GM18867 (cell line): ENCODE results near the gene ARHGEF26.

ENCODE experiments used
- ATAC-seq: cut with Tn5 transposase; IDR thresholded peaks from one replicate; pipeline ENCODE4 v1.9.1; 2021; ENCODE audit warnings: mild to moderate bottlenecking, moderate library complexity; ENCODE audit not compliant: unreplicated experiment

The ARHGEF26 gene

GRCh38 chr3:154195620-154196356 lies 74.6 kb downstream of the ARHGEF26 start:
- ATAC-seq, result peak; percentile 92

GRCh38 chr3:154197751-154198150 lies 76.6 kb downstream of the ARHGEF26 start:
- no peak for ATAC-seq

DNA sequence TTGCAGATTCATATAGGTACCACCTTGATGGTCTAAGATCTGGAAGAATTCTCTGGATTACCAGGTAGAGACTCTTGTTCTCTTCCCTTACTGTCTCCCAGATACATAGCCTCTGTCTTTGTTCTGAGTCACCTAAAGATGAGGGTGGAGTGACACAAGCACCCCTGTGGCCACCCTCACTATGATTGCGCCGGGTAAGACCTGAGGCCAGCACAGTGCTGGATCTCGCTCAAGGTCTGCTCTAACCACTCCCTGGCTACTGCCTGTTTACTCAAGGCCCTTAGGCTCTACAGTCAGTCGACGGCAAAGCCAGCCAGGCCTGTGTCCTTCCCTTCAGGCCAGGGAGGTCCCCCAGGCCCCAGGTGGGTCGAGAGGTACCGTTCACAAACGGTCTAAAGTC lies 88.3 kb downstream of the ARHGEF26 start:
- ATAC-seq, result no peak

DNA sequence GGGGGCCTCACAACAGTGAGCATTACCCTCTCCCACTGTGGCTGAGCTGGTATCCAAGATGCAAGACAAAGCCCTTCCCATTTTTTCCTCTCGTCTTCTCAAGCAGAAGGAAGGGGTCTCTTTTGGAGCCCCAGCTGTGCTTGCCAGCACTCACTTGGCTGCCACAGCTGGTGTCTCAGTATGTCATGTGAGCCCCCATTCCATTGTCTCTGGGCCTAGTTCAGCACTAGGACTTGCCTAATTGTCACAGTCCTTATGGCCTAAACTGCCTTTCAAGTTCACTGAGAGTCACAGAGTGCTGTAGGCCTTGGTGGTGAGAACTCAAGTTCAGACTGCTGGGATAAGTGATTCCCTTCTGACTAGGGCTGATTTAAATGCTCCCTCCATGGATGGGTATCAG lies 89.8 kb downstream of the ARHGEF26 start:
- ATAC-seq, result no peak

GRCh38 chr3:154214306-154214705 lies 93.1 kb downstream of the ARHGEF26 start:
- ATAC-seq, result no peak

GRCh38 chr3:154217671-154218070 lies 96.5 kb downstream of the ARHGEF26 start:
- no peak for ATAC-seq

DNA sequence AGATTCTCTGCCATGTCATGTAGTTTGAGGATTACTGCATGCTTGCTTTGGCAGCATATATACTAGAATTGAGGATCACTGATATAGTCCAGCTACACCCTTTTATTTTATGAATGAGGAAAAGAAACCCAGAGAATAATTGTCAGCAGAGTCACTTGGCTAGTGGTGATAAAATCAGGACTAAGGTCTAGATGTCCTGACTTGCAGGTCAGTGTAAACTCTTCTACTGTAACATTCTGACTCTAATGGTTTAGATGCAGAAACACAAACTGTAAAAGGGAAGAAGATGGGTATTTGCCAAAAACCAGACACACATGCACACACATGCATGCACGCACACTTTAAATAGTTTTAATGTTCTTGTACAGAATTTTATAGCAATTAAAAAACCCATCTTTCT lies 97.5 kb downstream of the ARHGEF26 start:
- no peak for ATAC-seq

GRCh38 chr3:154220462-154220861 lies 99.3 kb downstream of the ARHGEF26 start:
- no peak for ATAC-seq

DNA sequence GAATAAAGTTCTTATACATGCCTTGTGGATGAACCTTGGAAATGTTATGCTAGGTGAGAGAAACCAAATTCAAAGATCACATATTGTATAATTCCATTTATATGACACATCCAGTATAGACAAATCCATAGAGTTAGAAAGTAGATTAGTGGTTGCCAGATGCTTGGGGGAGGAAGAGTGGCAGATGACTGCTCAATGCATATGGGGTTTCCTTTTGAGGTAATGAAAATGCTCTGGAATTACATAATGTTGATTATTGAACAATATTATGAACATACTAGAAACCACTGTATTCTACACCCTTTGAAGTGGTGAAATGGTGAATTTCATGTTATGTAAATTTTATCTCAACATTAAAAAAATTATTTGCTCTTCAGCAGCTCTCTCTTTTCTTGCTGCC lies 102.3 kb downstream of the ARHGEF26 start:
- ATAC-seq, result no peak

DNA sequence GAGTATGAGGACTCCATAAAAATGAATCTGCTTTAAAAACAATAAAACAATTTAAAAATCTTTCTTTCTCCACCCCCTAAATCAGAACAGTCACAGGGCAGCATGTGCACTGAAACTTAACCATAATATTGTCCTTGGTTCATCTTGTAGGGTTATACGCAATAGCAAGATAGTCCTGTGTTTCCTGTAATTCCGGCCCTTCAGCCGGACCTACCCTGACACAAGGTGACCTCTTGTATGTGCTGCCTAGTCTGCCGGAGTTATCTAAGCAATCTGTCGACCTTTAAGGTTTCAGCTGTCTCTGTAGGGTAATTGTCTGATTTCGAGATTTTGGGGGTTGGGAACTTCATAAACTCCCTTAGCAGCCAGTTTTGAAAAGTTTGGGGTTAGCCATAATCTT lies 103.2 kb downstream of the ARHGEF26 start:
- no peak for ATAC-seq

DNA sequence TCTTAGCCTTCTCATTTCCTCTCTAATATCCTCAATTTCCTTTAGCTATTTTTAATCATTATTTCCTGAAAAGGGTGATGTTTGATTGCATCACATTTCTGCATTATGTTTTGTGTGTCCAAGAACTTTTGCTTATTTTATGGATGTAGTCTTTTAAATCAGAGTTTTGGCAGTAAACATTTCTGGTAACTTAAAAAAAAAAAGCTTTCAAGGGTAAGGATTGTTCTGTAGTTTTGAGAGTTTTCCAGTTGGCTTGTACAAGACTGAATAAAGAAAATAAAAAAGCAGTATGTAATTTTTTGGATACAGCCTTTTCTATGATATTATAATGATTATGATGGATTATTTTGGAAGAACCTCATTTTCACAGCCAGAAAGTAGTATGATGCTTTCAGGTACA lies 103.7 kb downstream of the ARHGEF26 start:
- no peak for ATAC-seq

GRCh38 chr3:154225536-154225935 lies 104.3 kb downstream of the ARHGEF26 start:
- ATAC-seq, result no peak

DNA sequence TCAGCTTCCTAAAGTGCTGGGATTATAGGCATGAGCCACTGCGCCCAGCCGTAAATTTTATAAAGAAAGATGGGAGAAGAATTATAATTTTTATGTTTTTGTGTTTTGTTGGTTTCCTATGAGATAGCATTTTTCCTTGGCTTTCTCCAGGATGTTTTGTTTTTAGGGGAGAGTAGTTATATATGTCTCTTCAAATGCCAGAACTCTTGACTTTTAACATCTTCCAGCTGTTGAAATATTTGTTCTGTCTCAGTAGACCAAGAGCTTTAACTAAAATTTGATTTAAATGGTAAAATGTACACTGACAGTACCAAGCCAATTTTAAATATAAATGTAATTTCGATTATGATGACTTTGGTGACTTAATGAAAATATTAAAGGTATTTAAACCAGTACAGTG lies 106.3 kb downstream of the ARHGEF26 start:
- no peak for ATAC-seq

DNA sequence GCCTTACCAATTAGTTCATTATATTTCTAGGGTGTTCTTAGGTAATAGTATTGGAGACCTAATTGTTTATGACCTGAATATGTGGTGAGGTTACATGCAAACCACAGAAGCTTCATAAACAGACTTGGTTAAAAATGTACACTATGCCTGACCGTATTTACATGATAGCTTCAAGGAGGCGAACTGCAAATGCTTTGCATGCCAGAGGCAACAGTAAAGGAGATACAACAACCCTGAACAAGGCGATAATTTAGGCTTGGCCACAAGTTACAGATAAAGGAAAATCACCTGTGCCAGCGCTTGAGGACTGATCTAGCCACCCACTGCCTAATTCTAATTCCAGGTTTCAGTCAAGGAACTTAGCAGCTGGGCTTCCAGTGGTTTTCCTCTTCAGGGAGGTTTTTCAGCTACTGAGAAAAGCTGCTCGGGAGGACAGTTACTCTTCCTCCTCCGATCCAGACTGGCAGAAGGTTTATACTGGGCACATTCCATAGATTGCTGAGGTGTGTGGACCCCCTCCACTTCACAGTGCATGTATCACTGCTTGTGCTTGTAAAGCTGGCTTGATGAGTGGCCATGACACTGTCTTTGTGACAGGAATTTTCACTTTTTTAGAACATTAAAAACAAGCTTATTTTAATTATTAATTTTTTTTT lies 107.5 kb downstream of the ARHGEF26 start:
- ATAC-seq, result no peak

DNA sequence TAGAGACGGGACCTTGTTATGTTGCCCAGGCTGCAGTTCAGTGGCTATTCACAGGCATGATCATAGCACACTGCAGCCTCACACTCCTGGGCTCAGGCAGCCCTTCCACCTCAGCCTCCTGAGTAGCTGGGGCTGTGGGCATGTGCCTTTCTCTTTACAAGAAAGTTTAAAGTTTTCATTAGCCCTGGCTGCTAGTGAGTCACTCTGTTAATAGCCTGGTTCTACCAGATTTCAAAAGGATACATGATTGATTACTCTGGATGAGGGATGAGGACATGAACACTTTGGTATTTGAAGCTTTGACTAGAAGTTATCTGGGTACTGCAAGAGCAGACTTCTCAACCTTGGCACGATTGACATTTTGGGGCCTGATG lies 108.0 kb downstream of the ARHGEF26 start:
- no peak for ATAC-seq

GRCh38 chr3:154235330-154235729 lies 114.1 kb downstream of the ARHGEF26 start:
- no peak for ATAC-seq

DNA sequence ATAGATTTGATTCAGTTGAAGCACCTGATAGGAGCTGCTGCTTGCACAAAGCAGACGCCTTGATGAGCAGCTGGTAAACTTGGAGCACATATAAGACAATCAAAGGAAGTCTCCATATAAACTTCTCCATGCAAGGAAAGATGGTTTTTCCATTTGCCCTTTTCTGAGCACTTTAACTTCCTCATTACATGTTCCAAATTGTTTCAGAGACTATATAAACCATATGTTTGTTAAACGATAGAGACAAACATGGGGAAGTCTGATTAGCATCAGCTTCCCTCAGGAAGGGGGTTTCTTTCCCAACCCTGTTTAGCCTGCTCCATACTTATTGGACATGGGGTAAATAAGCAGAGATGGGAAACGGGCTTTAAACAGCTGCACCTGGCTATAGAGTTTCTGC lies 115.1 kb downstream of the ARHGEF26 start:
- no peak for ATAC-seq

DNA sequence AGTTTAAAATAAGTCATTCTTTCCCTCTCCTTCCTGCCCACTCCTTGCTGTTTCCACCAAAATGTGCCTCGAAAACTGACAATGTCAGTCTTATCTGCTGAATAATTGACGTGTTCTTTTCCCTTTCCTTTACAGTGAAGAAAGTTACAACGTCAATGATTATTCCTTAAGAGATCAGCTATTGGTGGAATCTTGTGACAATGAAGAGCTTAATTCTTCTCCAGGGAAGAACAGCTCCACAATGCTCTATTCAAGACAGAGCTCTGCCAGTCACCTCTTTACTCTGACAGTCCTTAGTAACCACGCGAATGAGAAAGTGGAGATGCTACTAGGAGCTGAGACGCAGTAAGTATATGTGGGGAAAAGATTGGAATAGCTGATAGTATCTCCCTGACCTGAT lies 119.0 kb downstream of the ARHGEF26 start:
- ATAC-seq, result no peak

GRCh38 chr3:154241496-154241895 lies 120.3 kb downstream of the ARHGEF26 start:
- ATAC-seq, result no peak

- ATAC-seq, result no peak
These were observed 121.6 kb downstream of the ARHGEF26 start for GRCh38 chr3:154242766-154243165.

- ATAC-seq, result no peak
These were observed 122.2 kb downstream of the ARHGEF26 start for GRCh38 chr3:154243353-154243752.

GRCh38 chr3:154244644-154245043 lies 123.5 kb downstream of the ARHGEF26 start:
- ATAC-seq, result no peak
